HG02840 (cell line): ENCODE data around the gene MICAL2.
A peak's percentile ranks its signal among the peaks of the same experiment; 100 is the strongest.

ENCODE experiments used
- ATAC-seq: cut with Tn5 transposase; IDR thresholded peaks from one replicate; pipeline ENCODE4 v1.9.1; 2021; ENCODE audit warnings: mild to moderate bottlenecking, moderate library complexity, moderate number of reproducible peaks; ENCODE audit not compliant: unreplicated experiment, low FRiP score

The MICAL2 gene

DNA sequence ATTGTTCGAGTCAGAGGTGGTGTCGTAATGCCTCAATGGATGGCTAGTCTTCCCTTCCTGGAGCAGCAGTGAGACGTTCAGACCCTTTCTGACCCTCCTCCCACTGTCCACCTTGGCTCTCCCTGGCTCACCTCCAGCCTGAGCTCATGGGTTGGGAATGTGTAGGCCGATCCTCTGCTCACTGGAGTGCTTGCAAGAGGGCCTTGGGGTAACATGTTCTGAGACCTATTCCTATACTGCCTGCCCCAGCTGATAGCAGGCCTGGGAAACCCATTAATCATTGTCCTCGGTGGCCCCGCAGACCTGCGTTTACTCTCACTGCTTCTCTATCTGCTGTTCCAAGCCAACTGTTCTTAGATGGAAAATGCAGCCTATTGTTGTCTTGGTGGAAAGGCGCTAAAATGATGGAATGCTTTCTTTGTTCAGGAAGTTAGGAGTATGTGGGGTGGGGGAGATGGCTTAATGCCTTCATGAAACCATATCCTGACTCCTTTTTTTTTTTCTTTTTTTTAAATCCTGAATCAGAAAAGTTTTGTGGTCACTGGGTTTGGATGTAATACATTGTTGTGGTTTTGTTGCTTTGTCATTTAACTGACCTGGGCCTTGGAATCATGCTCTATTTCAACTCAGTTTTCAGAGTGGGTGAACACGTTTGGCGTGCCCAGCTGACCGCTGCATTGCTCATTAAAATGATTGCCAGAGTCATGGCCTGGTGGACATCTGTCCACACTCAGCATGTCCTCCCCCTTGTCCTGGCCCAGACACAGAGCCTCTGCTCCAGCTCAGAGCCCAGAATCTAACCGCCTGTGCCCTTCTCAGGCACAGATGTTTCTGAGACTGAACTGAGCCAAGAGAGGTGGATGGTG, 72.5 kb downstream of the MICAL2 start:
- ATAC-seq, result no peak

DNA sequence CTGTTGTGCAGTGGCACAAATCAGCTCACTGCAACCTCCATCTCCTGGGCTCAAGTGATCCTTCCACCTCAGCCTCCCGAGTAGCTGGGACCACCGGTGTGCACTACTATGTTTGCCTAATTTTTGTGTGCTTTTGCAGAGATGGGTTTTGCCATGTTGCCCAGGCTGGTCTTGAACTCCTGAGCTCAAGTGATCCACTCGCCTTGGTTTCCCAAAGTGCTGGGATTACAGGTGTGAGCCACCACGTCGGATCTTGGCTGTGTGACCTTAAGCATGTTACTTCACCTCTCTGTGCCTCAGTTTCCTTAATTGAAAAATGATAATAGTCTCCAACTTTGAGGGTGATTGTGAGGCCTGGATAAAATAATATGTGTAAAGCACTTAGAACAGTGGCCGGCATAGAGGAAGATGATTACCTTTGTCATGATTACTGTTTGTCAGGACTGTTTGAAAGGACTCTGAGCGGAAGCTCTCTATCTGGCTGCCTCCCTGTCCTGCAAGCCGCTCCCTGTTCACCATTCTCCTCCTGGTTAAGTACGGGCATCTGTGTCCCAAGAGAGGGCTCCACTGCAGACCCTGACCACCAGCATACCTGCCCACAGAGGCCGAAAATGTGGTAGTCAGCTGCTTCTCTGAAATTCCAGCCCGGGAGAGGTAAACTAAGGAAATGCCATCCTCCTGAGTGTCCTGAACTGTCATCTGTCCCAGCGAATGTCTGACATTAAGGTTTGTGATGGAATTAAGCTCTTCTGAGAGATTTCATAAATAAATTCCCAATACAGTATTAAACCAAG, 73.6 kb downstream of the MICAL2 start:
- ATAC-seq, result no peak

DNA sequence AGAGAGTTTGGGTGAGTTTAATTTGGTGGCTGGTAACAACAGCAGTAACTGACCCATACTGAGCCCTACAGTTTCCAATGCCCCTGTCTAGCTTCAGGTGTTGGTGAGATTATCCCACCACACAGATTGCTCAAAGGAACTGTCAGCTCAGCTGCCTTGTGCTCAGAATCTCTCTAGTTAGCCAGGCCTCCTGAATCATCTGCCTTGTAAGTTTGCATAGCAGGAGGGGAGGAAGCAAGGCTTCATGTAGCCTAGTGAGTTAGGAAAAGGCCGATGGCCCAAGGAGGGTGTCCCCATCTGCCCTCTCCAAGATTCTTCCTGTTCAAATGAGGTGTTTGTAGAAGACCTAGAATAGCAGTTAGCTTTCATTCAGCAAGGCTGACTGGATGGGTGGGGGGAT, 74.3 kb downstream of the MICAL2 start:
- no peak for ATAC-seq

DNA sequence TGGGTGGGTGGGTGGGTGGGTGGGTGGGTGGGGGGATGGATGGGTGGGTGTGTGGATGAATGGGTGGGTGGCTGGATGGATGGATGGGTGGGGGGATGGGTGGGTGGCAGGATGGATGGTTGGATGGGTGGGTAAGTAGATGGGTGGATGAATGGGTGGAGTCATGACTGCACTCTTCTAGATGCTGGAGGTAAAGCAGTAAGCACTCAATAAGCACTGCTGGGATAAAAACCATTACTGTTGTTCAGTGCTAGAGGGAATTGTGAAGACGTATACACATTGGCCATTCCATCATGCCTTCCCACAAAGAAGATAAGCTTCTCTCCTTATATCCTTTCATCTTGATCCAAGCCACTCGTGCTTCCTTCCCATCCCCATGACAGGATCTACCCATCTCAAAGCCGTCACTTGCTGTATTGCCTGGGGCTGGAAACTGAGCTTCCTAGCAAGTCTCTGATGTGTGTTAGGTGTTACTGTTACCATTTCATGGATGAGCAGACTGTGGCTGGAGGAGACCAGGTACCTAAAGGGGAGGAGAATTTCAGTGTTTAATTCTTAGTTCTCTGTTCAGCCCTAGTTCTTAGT, 74.8 kb downstream of the MICAL2 start:
- ATAC-seq, result no peak

DNA sequence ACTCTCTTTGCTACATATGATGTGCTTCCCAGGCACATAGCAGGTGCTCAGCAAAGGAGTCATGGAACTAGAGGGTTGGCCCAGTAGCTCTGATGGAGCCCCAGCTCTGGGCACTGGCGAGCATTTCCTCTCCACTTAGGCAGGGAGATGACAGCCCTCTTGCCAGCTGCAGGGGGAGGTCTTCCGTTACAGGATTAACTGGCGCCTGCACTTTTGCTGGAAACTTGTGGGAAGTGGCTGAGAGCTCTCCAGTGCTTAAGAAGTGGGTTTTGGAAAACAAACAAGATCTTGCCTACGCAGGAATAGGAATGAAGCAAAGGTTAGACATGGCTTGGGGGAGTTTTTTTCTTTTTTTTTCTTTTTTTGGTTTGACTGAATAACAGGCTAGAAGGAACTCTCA, 75.5 kb downstream of the MICAL2 start:
- no peak for ATAC-seq

DNA sequence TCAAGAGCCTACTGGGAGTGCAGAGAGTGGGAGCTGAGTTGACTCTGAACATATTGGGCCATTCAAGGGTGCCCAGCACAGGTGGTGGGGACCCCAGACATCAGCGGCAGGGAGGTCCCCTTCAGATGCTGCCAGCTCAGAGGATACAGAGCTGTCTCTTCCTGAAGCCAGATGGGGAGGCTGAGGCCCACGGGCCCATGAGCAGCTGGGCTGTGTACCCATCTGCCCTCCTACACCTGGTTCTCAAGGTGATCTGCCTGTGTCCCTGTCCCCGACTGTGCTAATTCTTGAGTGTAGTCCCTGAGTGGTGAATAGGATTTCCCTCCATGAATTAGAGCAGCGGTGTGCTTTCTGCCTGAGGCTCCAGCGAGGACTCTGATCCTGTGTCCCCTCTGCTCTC, 76.3 kb downstream of the MICAL2 start:
- no peak for ATAC-seq

DNA sequence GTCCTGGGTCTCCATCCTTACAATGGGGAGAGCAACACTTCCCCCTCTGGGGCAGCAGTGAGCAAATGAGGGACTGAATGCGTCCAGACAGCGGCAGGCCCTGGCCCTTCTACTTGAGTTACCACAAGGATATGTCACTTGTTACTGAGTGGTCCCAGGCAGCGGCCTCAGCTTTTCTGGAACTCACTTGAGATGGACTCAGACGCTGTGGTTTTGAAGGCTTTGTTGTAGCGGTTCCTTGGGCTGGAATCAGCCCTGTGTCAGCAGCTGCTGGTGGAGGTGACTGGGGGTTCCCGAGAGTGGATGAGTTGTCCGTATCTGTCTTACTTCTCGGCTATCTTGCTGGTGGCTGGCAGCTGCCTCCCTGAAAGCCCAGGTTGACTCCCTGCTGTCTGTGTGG, 77.0 kb downstream of the MICAL2 start:
- no peak for ATAC-seq

DNA sequence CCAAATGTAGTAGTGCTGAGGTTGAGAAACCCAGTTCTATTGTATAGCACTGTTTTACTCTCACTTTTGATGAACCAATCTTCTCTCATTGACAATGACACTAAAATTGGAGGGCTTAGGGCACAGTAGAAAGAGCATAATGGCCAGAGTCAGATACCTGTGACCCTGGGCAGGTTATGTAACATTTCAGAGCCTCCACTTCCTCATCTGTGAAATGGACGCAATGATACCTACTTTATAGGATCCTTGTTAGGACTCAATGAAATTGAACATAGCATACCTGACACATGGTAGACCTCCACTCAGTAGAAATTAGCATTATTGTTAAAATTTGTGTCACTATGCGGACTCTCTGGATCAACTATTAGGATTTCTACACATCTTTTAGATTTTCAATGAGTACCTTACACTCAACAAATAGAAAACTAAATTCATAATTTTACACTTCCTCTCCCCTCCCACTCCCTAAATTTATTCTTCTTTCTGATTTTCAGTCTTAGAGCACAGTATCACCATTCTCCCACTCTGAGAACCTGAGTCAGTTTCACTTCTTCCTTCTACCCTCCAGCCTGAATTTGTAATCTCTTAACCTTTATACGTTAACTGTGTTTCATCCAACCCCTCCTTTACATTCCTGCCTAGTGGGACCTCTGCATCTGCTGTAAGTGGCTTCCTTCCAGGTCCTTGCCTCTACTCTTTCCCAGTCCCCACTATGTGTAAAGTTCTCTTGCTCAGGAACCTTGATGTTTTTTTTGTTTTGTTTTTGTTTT, 78.3 kb downstream of the MICAL2 start:
- ATAC-seq, result no peak

DNA sequence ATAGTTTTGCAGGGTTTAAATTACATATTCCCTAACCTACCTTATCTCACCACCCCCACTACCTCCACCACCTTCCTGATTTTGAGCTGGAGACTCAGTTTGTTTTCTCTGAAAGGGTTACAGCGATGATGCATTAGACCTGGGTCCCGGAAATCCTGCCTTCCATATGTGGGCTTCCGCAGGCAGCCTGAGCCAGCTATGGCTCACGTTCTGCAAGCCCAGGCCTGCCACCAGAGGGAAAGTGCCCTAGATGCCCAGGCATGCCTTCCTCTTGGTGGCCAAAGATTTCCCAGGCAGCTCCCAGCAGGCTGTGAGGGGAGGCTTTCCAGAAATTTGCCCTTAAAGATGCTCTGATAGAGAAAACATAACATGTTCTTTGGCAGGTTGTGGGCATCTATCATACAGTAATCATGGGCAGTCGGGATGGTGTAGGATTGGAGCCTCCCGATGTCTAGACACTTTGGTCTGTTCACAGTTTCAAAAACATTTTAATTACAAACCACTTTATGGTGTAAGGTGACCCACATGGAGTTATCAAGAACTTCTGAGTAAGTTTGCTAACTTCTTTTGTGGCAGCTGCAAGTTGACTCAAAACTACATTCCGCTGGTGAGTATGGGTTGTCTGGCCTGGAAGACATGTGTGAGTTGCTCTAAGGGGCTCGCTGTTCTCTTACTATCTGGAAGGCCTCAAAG, 79.3 kb downstream of the MICAL2 start:
- no peak for ATAC-seq

DNA sequence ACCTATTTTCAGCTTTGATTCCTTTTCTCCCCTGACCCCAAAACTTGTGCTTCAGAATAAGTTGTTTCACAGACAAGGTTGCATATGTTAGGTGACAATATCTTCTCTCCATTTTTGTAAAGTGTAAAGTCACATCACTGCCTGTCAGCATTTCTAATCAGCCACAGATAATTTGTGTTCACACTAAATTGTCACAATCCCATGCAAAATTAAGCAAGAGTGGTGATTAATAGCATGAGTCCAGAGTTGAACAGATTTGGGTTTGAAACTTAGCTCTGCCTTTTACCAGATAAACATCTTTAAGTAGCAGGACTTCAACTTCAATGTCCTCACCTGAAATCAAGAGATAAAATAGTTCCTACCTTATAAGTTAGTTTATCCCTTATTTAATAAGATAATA, 80.1 kb downstream of the MICAL2 start:
- no peak for ATAC-seq

DNA sequence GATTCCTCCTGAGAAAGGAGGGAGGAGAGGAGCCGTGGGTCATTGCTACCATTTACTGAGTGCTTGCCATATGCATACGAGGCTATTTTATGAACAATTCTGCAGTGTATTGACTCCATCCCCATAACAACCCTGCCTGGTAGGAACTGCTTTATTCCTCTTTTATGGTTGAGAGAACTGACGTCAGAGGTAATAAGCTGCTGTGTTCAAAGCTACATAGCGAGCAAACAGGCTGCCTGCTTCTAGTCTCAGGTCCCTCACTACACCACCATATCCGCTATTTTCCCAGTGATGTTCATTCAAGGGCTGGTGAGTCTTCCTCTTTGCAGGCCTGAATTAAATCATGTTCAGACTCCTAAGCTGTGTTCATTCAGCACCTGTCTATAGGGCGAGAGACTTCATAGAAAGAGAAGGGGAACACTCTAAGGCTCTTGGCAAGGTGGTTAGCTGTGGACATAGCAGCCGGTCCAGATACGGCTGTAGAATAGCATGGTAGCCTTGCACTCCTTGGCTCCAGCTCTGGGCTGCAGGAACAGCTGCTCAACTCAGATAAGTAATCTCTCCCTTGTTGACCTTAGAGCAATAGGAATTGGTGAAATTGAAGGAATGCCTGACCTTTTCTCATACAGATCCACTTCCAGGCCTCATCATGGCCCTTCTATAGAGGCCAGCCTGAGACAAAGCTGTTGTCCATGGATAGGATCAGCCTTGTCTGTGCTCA, 82.6 kb downstream of the MICAL2 start:
- no peak for ATAC-seq

DNA sequence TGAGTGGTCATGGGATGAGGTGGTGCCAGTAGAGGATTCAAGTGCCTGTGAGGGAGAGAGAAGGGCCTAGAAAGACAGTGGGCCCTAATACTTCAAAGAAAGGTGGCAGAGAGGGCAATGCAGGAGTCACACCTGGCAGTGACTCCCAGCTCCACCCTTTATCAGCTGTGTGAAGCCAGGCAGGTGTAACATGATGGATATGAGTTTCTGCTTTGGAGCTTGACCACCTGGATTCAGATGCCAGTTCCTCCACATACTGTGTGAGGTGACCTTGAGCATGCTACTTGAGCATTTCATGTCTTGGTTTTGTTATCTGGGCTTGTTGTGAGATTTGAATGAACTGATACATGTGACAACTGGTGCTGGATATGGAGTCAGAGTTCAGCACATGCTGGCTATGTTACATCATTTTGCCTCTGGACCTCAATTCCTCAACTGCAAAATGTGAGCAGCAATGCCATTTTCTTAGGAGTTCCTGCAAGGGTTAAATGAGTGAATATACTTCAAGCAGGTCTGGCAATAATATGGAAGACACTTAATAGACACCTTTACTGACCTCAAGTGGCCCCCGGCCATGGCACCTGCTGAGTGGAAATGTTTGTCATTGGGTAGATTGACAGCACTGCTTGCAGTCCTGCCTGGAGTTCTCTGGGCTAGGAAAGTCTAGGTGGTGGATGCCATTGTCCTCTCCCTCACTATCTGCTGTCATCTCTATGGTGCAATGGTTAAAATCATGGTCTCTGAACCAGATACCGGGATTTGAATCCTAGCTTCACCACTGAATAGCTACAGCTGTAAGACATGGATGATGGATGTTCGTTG, 83.3 kb downstream of the MICAL2 start:
- ATAC-seq, result no peak

DNA sequence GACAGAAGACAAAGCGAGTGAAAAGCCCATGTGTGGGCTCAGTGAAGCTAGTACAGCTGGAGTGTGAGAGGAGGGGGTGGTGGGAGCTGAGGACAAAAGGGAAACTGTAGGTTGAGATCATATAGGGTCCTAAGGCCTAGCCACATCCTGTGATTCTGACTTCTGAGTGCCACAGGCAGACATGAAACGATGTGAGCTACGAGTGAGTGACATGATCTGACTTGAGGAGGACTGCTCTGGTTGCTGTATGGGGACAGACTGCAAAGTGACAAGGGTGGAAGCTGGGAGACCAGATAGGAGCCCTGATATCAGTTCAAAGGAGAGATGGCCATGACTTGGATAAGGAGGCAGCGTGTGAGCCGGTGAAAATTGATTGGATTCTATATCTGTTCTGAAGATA, 85.4 kb downstream of the MICAL2 start:
- peak; percentile 52 for ATAC-seq

DNA sequence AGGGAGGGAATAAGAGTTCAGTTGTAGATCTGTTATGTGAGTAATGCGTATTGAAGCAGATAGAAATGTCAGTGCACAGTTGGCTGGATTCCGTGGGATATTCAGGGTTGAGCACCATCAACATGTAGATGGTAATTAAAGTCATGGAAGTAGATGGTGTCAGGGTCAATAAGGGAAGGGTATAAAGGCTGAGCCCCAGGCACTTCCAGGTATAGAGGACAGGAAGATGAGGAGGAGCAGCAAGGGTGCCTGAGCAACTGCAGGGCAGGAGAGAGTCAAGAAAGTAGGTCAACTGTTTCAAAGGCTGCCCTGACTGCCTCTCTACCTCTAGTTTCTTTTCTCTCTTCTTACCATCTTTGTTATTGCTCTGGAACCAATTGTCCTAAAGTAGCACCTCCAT, 85.9 kb downstream of the MICAL2 start:
- no peak for ATAC-seq

DNA sequence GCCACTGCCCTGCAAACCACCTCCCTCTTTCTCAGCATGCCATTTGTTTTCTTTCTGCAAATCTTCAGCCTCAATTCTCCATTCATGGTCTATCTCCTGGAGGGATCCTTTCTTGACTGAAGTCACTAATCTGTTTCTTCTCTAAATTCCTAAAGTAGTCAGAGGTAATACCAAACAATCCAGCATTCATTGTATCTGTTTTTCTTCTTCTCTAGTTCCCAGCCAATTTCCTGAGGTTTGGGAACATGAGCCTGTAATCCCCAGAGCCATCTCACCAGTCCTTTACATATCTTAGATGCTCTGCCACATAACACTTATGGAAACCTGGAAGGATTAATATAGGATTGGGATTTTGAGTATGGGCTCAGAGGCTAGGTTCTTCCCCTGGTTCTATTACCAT, 86.5 kb downstream of the MICAL2 start:
- no peak for ATAC-seq

DNA sequence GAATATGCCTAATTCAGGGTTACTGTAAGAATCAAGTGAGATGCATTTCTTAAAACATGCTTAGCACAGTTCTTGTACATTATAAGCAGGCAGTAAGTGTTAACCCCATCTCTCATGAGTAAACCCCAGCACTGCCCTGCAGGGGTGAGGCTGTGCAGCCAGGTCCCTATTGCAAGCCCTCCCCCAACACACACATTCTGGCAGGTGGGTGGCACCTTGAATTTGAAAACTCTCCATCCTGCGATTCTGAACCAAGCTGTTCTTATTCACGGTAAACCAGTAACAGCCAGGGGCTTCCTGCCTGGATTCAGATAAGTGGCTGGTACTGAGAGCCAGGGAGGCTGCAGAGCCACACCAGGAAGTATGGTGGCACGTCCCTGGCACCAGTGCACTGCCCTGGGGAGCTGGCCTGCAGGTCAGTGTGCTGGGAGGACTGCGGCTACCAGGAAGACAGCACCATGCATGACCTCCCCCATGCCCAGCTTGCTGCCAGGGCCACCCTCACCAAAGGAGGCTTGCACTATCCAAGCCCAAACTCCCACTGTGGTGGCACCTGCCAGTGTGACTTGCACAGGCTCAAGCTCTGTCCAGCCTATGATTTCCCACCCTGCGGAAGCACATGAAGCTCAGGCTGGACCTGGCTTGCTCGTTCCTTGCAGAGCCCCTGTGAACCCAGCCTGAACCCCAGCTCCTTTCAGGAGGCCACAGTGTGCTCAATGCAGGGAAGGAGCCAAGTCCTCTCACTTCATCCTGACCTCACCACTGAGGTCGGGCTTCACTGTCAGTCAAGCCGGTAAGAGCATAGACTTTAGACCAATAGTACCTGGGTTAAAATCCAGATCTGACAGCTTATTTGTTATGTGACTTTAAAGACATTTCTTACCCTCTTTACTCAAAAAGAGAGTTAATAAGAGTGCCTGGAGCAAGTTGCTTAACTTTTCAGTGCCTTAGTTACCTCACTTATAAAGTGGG, 88.1 kb downstream of the MICAL2 start:
- ATAC-seq, result no peak

DNA sequence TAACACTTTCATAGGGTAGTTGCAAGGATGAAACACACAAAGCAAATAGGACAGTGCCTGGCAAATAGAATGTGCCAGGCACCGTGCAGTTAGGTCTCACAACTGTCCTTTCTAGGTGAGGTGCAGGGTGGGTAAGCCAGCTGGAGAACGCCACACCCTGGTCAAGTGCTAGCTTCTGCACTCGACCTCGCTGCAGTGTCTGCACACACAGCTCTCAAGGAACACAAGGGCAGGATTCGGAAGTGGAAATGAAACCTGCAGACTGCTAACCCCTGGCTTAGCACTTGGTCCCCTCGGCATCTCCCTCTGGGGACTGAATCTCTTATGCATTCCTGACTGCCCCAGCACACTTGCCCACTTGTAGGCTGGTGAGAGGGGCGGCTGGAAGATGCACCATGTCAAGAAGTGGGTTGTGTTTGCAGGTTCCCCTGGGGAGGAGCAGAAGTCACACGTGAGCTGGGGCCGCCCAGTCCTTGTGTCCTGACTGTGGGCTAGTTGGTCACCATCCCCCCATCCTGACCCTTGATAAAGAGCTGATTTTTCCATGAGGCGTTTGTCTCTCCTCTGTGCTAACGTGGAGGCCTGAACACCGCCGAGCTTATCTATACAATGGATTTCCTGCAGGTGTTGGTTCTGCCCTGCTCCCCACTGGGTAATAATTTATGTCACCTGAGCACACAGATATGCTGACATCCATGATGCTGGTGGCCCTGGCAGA, 89.0 kb downstream of the MICAL2 start:
- no peak for ATAC-seq
